K562 (cell line): ENCODE measurements around the gene RRAS. TPM values are rescaled to one million over a fixed set of nuclear protein-coding genes. Genes with fewer than 3 reads are reported as not detected.

ENCODE experiments used
- CTBP1 ChIP-seq: fragments of 450-650 bp; IDR thresholded peaks from 2 replicates; pipeline ENCODE4 v1.6.1; 2016; ENCODE audit warnings: borderline replicate concordance
- ERF ChIP-seq: fragments of 450-650 bp; formaldehyde crosslinking; IDR thresholded peaks from 2 replicates; pipeline ENCODE4 v1.4.0; 2020; ENCODE audit warnings: mild to moderate bottlenecking, mixed read lengths
- FOXM1 ChIP-seq, 2 experiments: fragments of 450-650 bp in 1 of 2; sonication (generic) in 1 of 2; formaldehyde crosslinking in 1 of 2; IDR thresholded peaks; 2 replicates each; pipeline versions ENCODE4 v1.6.1 to v1.9.0; 2017 to 2022; ENCODE audit warnings: low read depth in 2 of 2, mild to moderate bottlenecking in 2 of 2, missing genetic modification reagents in 1 of 2, moderate library complexity in 1 of 2
- MCM7 ChIP-seq, 2 experiments: fragments of 450-650 bp; IDR thresholded peaks; 2 replicates each; pipeline ENCODE4 v1.6.1; 2016 to 2018
- NUFIP1 ChIP-seq: fragments of 450-650 bp; IDR thresholded peaks from 2 replicates; pipeline ENCODE4 v1.6.1; 2018; ENCODE audit not compliant: partially characterized antibody
- SMAD2 ChIP-seq: fragments of 150-350 bp; IDR thresholded peaks from 2 replicates; pipeline ENCODE4 v1.6.1; 2014; ENCODE audit warnings: low read depth, mild to moderate bottlenecking, low read length
- SMARCC2 ChIP-seq: fragments of 450-650 bp; IDR thresholded peaks from 2 replicates; pipeline ENCODE4 v1.6.1; 2017; ENCODE audit warnings: antibody characterized with exemption, moderate library complexity, mild to moderate bottlenecking, low read depth
- ZC3H4 ChIP-seq: sonication (generic); formaldehyde crosslinking; IDR thresholded peaks from 2 replicates; pipeline ENCODE4 v1.9.0; 2021; ENCODE audit warnings: missing genetic modification reagents, borderline replicate concordance
- ZNF324 ChIP-seq: fragments of 250-450 bp; sonication (Bioruptor Pico); IDR thresholded peaks from 2 replicates; pipeline ENCODE4 v1.4.0; 2020; ENCODE audit warnings: mild to moderate bottlenecking
- ZSCAN29 ChIP-seq: fragments of 450-650 bp; IDR thresholded peaks from 2 replicates; pipeline ENCODE4 v1.6.1; 2017
- polyA plus RNA-seq, 8 experiments: library from polyadenylated mRNA; depleted of rRNA in 4 of 8; stranded (reverse) in 5 of 8; unstranded in 3 of 8; fragments of >200 nt; fragmentation: Nextera tagmentation in 2 of 8; fragmentation: Illumina TruSeq in 1 of 8; extraction: Ambion mirVana in 2 of 8; extraction: Trizol in 1 of 8; gene quantifications; 2 replicates each; pipeline versions ENCODE4 v1.2.1 to v1.2.3, GENCODE V29; 2011 to 2014; ENCODE audit warnings: inconsistent platforms in 1 of 8, missing spikeins in 1 of 8
- total RNA-seq, 7 experiments: library from RNA; depleted of rRNA in 6 of 7; stranded (reverse); fragments of >200 nt in 6 of 7; fragmentation: Illumina TruSeq in 2 of 7; extraction: Trizol in 2 of 7; gene quantifications; 2 replicates each; pipeline versions ENCODE4 v1.2.1 to v1.2.3, GENCODE V29; 2011 to 2021; ENCODE audit warnings: low replicate concordance in 1 of 7
- TF ChIP-seq, protein P1 (sequence below): fragments of 450-650 bp; formaldehyde crosslinking; IDR thresholded peaks from 2 replicates; pipeline ENCODE4 v1.4.0; 2022; ENCODE audit warnings: mild to moderate bottlenecking, moderate library complexity
- TF ChIP-seq, protein P2 (sequence below): fragments of 250-450 bp; sonication (Bioruptor Pico); IDR thresholded peaks from 2 replicates; pipeline ENCODE4 v1.8.0; 2021; ENCODE audit warnings: borderline replicate concordance, mild to moderate bottlenecking, moderate library complexity; ENCODE audit not compliant: poor library complexity, severe bottlenecking
- TF ChIP-seq, protein P3 (sequence below), 2 experiments: fragments of 450-650 bp in 1 of 2; sonication (generic) in 1 of 2; formaldehyde crosslinking in 1 of 2; IDR thresholded peaks; 2 replicates each; pipeline versions ENCODE4 v1.7.1 to v1.9.0; 2016 to 2022; ENCODE audit warnings: inconsistent platforms in 1 of 2, mild to moderate bottlenecking in 1 of 2, missing genetic modification reagents in 1 of 2
- TF ChIP-seq, protein P4 (sequence below), 2 experiments: fragments of 450-650 bp in 1 of 2; sonication (generic) in 1 of 2; formaldehyde crosslinking in 1 of 2; IDR thresholded peaks in 1 of 2; conservative IDR thresholded peaks in 1 of 2; 2 replicates each; pipeline versions ENCODE4 v1.6.1 to v1.8.1; 2016 to 2023; ENCODE audit warnings: mild to moderate bottlenecking in 2 of 2, moderate library complexity in 2 of 2, inconsistent platforms in 1 of 2, missing genetic modification reagents in 1 of 2

RRAS gene
- total and polyA plus RNA-seq, 9 of the 15 experiments (the other 6 are each of a cell fraction or from before 2014, with no cell fraction given) = 0.70 to 17.3 (median 8.2) TPM

GRCh38 chr19:49590071-49590970 is 49.6 kb downstream of the RRAS start (continued):
- TF ChIP-seq, protein P1, sequence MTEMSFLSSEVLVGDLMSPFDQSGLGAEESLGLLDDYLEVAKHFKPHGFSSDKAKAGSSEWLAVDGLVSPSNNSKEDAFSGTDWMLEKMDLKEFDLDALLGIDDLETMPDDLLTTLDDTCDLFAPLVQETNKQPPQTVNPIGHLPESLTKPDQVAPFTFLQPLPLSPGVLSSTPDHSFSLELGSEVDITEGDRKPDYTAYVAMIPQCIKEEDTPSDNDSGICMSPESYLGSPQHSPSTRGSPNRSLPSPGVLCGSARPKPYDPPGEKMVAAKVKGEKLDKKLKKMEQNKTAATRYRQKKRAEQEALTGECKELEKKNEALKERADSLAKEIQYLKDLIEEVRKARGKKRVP = no peak; the same call in 1 of the 2 replicates
- TF ChIP-seq, protein P2, sequence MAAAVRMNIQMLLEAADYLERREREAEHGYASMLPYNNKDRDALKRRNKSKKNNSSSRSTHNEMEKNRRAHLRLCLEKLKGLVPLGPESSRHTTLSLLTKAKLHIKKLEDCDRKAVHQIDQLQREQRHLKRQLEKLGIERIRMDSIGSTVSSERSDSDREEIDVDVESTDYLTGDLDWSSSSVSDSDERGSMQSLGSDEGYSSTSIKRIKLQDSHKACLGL (CRISPR knock-in tag) = peak; percentile 23
- no peak for TF ChIP-seq SMARCC2
- TF ChIP-seq, protein P3, sequence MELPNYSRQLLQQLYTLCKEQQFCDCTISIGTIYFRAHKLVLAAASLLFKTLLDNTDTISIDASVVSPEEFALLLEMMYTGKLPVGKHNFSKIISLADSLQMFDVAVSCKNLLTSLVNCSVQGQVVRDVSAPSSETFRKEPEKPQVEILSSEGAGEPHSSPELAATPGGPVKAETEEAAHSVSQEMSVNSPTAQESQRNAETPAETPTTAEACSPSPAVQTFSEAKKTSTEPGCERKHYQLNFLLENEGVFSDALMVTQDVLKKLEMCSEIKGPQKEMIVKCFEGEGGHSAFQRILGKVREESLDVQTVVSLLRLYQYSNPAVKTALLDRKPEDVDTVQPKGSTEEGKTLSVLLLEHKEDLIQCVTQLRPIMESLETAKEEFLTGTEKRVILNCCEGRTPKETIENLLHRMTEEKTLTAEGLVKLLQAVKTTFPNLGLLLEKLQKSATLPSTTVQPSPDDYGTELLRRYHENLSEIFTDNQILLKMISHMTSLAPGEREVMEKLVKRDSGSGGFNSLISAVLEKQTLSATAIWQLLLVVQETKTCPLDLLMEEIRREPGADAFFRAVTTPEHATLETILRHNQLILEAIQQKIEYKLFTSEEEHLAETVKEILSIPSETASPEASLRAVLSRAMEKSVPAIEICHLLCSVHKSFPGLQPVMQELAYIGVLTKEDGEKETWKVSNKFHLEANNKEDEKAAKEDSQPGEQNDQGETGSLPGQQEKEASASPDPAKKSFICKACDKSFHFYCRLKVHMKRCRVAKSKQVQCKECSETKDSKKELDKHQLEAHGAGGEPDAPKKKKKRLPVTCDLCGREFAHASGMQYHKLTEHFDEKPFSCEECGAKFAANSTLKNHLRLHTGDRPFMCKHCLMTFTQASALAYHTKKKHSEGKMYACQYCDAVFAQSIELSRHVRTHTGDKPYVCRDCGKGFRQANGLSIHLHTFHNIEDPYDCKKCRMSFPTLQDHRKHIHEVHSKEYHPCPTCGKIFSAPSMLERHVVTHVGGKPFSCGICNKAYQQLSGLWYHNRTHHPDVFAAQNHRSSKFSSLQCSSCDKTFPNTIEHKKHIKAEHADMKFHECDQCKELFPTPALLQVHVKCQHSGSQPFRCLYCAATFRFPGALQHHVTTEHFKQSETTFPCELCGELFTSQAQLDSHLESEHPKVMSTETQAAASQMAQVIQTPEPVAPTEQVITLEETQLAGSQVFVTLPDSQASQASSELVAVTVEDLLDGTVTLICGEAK (IDR thresholded peaks at IDR 0.05) = peak; percentile 72
- TF ChIP-seq, protein P3 (CRISPR knock-in tag; IDR thresholded peaks at IDR 0.05) = no peak
- TF ChIP-seq FOXM1 (IDR thresholded peaks at IDR 0.05; ENCODE audit: low read depth) = no peak
- TF ChIP-seq FOXM1 (CRISPR knock-in tag; IDR thresholded peaks at IDR 0.05; ENCODE audit: low read depth) = no peak
- peak; percentile 54 for TF ChIP-seq CTBP1
- peak; percentile 30; the same call in 1 of the 2 replicates for TF ChIP-seq ZNF324 (CRISPR knock-in tag)
- TF ChIP-seq NUFIP1 = no peak
- peak; percentile 19; the same call in 1 of the 2 replicates for TF ChIP-seq ERF (CRISPR knock-in tag)
- peak; percentile 94 for TF ChIP-seq ZSCAN29
- no peak for TF ChIP-seq SMAD2
- no peak for TF ChIP-seq MCM7 (IDR thresholded peaks at IDR 0.05)
- TF ChIP-seq, protein P4, sequence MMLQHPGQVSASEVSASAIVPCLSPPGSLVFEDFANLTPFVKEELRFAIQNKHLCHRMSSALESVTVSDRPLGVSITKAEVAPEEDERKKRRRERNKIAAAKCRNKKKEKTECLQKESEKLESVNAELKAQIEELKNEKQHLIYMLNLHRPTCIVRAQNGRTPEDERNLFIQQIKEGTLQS (IDR thresholded peaks at IDR 0.05) = no peak
- TF ChIP-seq, protein P4 (CRISPR knock-in tag; conservative IDR thresholded peaks at IDR 0.05) = peak; percentile 65; the same call in 1 of the 2 replicates
- no peak for TF ChIP-seq ZC3H4 (CRISPR knock-in tag)
